ENCODE results near the gene BMP6. TPM values are rescaled to one million over a fixed set of nuclear protein-coding genes. Genes with fewer than 3 reads are reported as not detected.

BMP6 gene
- total RNA-seq, 1 experiment from 2014 or later: 6.4 TPM

DNA sequence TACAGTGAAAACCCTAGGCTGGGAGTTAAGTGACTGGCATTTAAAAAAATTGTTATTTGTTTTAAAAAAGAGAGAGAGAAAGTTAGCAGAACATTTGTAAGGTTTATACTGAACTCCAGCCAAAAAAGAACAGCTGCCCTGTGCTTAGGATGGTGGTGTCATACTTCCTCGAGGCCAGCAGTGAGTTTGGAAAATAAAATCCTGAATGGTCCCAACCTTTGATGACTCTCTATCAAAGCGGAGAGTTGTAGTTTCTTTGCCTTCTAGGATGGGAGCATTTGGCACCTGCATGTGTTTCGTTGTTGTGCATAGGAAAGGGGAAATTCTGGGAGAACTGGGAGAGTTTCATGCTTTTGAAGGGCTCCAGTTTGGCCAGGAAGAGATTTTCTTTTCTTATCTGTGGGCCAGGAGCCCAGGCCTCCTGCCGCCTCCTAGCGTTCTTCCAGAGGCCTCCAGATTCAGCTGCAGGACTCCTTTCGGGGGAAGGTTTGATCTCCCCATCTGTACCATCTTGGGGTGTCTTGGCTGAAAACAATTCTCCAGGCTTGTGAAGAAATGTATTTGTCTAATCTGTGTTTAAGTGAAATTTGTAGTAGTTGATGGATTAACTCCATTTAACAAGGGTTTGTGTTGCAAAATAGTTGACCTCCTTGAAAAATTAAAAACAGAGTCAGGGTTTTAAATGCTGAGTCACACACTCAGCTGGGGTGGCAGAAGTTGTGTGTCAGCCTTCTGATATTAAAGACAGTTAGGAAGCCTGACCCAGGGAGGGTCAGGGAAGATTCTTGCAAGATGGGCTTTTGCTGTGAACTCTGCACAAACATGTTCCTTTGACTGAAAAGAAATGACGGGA lies 121.3 kb downstream of the BMP6 start:
- in situ Hi-C loops (cut with HindIII; ENCODE audit: low pct_unique_long_range_greater_than_20kb, low sequenced_read_pairs): no loop called here
- no peak for DNase-seq (ENCODE audit: low read depth)

DNA sequence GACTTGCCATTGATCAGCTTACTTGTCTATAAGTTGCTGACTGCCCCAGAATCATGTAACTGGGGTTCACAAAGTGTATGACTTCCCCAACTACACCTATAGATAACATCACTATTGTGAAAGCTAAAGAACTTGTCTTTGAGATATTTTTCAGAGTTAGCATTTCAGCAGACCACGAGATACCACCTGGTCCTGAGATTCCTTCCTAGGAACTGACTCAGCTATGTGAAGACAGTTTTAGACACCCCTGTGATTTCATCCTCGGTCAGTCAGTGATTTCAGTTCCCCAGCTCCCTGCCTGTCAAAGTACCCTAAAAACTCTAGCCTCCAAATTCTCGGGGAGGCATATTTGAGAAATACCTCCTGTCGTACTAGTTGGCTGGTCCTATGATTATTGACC lies 122.3 kb downstream of the BMP6 start:
- in situ Hi-C loops (cut with HindIII; ENCODE audit: low pct_unique_long_range_greater_than_20kb, low sequenced_read_pairs): no loop called here
- no peak for DNase-seq (ENCODE audit: low read depth)

DNA sequence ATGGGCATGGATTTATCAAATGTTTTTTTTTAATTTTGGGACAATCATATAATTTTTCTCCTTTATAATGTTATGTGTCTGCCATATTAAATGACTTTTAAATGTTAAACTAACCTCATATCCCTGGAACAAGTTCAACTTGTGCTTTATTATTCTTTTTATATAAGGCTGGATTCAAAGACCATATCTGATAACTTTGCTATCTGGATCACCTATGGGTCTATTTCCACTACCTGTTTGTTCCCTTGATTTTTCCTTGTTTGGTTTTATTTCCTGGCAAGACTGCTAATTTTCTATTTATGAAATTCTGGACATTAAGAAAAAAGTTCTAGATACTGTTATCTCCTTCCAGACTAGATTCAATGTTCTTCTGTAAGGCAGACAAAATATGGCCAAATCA lies 125.9 kb downstream of the BMP6 start:
- DNase-seq (ENCODE audit: low read depth): no peak
- in situ Hi-C loops (cut with HindIII; ENCODE audit: low pct_unique_long_range_greater_than_20kb, low sequenced_read_pairs): no loop called here

DNA sequence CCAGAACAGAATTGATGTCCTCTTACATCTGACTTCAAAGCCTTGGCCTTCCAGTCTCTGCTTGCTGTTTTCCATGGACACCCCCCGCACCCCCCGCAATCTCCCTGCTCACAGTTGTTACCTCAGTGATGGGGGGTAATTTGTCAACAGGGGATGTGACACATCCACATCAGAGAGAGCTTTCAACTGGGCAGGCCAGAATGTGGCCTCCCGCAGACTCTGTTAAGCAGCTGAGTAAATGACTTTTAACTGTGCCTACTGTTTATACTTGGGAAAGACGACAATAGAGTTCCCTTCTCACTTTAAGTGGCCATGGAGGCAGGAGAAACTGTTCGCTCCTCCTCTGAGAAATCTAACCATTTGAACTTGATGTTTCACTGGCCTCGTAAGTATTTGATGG lies 133.7 kb downstream of the BMP6 start:
- DNase-seq (ENCODE audit: low read depth): no peak
- in situ Hi-C loops (cut with HindIII; ENCODE audit: low pct_unique_long_range_greater_than_20kb, low sequenced_read_pairs): no loop called here

DNA sequence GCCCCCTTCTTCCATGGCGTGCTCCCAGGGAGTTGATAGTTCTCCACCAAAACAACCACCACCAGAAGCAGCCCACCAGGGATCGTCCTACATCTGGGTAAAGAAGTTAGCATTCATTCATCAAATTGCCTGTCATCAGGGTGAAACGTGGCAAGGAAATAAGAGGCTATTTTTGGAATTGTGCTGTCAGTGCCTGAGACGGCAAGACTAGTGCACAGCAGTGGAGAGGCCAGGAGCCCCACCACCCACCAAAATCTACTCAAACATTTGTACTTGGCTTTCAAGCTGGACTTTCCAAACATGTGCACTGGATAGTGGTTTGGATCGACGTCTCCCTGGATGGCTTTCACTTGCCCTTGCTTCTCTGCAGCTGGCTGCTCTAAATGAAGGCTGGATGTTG lies 139.9 kb downstream of the BMP6 start:
- in situ Hi-C loops (cut with HindIII; ENCODE audit: low pct_unique_long_range_greater_than_20kb, low sequenced_read_pairs): no loop called here

DNA sequence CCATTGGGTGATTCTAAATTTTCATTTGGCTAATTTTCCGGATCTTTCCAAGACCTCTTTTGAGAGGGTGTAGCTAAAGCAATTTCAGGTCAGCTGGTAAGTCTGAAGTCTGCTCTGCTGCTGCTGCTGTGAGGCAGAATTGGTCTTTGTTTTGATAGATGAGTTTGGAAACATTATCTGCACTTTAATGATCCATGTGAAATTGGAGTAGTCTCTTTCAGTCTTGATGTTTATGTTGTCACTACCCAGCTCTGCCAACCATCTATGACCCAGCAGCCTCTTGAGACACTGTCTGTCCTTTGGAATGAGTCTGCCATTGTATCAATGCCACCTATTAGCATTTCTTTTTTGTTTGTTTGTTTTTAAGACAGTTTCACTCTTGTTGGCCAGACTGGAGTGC lies 140.6 kb downstream of the BMP6 start:
- no peak for DNase-seq (ENCODE audit: low read depth)
- in situ Hi-C loops (cut with HindIII; ENCODE audit: low pct_unique_long_range_greater_than_20kb, low sequenced_read_pairs): no loop called here

More for the DNA sequence above, 139.9 kb downstream of the BMP6 start:
- no peak for DNase-seq (ENCODE audit: low read depth)

DNA sequence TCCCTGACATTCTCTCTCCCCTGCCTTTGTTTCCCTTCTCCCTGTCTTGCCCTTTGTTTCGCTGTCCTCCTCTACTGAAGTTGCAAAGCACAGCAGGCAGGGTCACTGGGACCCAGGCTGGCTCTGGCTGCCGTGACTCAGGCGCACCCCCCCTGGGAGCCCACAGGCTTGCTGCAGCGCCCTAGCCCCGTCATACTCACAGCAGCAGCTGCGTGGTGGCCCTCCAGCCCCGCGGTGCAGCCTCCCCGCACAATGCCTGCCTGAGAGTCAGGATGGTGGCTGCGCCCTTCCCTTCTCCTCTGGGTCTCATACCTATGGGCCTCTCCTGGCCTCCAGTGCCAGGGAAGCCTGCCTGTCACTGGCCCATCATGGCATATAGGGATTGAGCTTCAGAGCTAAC lies 143.0 kb downstream of the BMP6 start:
- in situ Hi-C loops (cut with HindIII; ENCODE audit: low pct_unique_long_range_greater_than_20kb, low sequenced_read_pairs): no loop called here
- no peak for DNase-seq (ENCODE audit: low read depth)

DNA sequence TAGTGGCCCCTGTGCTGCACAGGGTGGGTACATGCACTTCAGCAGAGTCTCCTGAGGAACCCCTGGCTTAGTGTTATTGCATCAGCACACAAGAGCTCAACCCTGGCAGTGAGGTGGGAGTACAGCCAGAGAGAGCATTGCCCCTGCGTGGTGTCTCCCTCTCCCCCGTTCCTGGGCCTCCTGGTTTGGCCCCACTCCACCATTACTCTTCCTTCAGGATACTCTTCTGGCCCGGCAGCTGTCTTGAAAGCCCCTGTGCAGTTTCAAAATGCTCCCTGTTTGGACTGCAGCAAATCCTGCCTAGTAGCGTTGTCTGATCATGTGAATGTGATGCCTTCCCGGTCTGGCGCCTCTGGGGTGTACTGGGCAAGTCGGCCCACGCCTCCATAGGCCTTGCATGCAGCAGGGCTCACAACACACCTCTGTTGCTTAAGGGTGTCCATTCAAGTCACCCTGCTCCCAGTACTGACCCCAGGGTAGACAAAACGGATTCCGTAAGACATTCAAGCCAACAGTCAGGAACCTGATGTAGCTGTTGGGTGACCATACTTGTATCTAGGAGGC lies 152.6 kb downstream of the BMP6 start:
- in situ Hi-C loops (cut with HindIII; ENCODE audit: low pct_unique_long_range_greater_than_20kb, low sequenced_read_pairs): no loop called here
- DNase-seq (ENCODE audit: low read depth): no peak

DNA sequence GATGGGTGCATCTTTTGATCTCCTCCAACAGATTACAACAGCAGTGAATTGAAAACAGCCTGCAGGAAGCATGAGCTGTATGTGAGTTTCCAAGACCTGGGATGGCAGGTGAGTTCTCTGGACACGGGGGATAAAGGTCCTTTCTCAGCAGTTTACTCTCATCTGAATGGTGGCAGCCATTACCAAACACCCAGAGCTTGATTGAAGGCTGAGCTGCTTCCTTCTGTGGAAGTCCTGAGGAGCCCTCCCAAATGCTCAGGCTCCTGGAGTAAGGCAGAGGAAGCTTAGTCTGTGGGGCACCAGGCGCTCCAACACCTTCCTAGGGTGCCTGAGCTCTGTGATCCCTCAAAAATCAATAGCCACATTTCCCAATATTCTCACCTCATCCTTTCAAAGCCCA lies 153.1 kb downstream of the BMP6 start:
- DNase-seq (ENCODE audit: low read depth): no peak
- in situ Hi-C loops (cut with HindIII; ENCODE audit: low pct_unique_long_range_greater_than_20kb, low sequenced_read_pairs): no loop called here

DNA sequence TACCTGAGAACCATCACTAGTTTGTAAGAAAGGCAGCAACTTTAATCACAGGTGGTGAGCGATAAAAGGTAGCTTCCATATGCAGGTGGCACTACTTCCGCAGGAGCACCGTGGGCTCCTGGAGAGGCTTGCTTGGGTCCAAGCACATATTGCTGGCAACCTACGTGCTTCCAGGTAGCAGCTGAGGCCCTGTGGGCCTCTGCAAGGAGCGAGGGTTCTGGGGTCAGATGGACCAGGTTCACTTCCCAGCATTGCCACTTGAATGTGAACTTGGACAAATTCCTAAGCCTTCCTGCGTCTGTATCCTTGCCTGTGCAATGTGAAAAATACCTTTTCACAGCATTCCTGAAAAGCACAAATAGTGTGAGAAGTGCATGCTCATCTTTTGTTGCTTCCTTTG lies 153.7 kb downstream of the BMP6 start:
- in situ Hi-C loops (cut with HindIII; ENCODE audit: low pct_unique_long_range_greater_than_20kb, low sequenced_read_pairs): no loop called here
- DNase-seq (ENCODE audit: low read depth): no peak

DNA sequence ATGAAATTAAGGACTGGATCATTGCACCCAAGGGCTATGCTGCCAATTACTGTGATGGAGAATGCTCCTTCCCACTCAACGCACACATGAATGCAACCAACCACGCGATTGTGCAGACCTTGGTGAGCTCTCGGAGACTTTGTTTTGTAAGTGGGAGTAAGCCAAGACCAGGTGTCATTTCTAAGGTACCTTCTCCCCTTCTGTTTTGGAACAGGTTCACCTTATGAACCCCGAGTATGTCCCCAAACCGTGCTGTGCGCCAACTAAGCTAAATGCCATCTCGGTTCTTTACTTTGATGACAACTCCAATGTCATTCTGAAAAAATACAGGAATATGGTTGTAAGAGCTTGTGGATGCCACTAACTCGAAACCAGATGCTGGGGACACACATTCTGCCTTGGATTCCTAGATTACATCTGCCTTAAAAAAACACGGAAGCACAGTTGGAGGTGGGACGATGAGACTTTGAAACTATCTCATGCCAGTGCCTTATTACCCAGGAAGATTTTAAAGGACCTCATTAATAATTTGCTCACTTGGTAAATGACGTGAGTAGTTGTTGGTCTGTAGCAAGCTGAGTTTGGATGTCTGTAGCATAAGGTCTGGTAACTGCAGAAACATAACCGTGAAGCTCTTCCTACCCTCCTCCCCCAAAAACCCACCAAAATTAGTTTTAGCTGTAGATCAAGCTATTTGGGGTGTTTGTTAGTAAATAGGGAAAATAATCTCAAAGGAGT lies 154.2 kb downstream of the BMP6 start:
- in situ Hi-C loops (cut with HindIII; ENCODE audit: low pct_unique_long_range_greater_than_20kb, low sequenced_read_pairs): no loop called here

DNA sequence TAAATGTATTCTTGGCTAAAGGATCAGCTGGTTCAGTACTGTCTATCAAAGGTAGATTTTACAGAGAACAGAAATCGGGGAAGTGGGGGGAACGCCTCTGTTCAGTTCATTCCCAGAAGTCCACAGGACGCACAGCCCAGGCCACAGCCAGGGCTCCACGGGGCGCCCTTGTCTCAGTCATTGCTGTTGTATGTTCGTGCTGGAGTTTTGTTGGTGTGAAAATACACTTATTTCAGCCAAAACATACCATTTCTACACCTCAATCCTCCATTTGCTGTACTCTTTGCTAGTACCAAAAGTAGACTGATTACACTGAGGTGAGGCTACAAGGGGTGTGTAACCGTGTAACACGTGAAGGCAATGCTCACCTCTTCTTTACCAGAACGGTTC lies 154.8 kb downstream of the BMP6 start:
- no peak for DNase-seq (ENCODE audit: low read depth)
- in situ Hi-C loops (cut with HindIII; ENCODE audit: low pct_unique_long_range_greater_than_20kb, low sequenced_read_pairs): no loop called here

More for the DNA sequence above, 154.2 kb downstream of the BMP6 start:
- no peak for DNase-seq (ENCODE audit: low read depth)

DNA sequence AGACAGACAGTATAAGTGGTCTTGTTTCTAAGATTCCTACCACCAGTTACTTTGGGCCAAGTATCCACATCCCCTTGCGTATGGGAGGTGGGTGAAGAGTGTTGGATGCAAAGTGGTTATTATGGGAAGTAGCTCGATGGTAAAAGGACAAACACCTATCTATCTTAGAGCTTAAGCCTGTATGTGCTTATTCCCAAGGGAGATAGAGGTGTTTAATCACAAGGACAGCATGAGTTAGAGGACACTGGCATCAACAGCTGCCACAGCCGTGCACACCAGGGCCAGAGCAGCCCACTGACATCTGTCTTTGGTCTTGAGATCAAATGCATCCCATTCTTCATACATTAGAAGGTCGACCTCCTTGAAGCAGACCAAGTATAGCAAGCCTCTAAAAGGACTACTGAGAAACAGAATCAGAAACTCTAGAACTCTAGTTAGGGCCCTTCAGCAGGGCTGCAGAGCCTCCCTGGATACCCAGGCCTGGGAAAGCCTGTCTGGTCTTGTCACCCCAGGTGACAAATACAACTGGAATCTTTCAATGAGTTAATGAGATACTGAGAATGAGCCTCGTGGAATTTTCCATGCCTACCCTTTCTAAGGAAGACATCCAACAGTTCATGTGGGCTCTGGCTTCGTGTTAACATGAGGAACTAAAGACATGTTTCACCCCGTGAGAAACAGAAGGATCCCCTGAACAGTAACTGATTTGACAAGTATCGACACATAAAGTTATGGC lies 156.0 kb downstream of the BMP6 start:
- DNase-seq (ENCODE audit: low read depth): peak; percentile 49
- in situ Hi-C loops (cut with HindIII; ENCODE audit: low pct_unique_long_range_greater_than_20kb, low sequenced_read_pairs): no loop called here

DNA sequence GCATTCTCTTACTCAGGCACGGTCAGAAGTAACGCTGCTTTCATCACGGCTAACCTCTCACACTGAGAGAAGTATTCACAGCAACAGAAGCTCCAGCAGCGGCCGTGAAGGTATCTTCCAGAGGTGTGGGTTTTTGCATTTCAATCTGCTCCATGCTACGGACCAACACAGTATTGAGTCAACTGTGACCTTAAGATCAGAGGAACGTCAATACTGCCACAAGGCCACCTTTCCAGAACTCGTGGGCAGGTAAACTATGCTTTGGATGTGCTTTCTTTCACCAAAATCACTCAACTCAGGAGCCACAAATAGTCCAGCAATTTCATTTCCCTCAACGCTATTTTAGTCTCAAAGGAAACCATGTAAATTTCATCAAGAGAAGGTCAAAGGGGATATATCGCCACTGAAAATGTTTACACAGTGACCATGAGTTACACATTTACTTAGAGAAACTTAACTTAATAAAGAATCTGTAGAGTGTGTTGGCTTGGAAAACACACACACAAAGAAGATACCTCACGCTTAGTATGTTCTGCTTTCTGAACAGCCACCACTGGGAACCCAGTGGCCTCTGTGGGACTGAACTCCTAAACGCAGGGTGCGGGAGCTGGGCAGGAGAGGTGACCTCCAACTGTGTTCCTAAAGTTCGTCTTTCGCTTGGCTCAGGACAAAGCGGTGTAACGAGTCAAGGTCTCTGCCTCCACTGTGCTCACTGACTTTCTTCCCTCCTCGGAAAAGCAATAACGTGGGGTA lies 156.8 kb downstream of the BMP6 start:
- in situ Hi-C loops (cut with HindIII; ENCODE audit: low pct_unique_long_range_greater_than_20kb, low sequenced_read_pairs): no loop called here

DNA sequence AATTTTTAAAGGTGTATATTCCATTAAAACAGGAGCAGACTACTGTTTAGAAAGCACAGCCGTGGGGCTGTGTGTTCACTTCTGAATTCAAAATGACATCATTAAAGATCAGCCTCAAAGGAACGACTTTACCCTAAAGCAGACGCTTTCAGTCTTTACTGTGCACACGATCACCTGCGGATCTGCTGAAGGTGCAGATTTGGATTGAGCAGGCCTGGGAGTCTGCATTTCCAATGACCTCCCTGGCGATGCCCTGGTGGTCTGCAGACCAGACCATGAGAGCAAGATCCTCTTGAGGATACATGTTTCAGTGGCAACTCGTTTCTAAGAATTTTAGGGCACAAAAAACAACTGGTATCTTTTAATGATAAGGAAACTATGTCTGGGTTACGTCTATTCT lies 157.5 kb downstream of the BMP6 start:
- DNase-seq (ENCODE audit: low read depth): no peak
- in situ Hi-C loops (cut with HindIII; ENCODE audit: low pct_unique_long_range_greater_than_20kb, low sequenced_read_pairs): no loop called here

More for the DNA sequence above, 156.8 kb downstream of the BMP6 start:
- DNase-seq (ENCODE audit: low read depth): peak; percentile 50

DNA sequence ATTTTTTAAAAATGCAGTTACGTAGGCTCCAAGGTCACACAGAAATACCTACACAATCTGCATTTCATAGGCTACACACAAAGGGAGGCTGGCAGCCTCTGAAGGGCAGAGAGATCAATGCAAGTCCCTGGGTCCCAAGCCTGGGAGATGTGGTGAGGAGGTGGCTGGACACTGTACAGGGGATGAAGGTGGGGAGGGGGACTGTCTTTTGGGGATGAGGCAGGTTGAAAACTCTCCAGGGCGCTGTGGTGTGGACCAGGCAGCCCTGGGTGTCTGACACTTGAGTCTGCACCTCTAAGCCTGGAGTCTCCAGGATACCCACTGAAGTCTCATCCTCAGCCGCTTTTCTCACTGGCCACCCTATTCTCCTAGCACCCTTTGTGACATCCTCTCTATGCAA lies 160.2 kb downstream of the BMP6 start:
- in situ Hi-C loops (cut with HindIII; ENCODE audit: low pct_unique_long_range_greater_than_20kb, low sequenced_read_pairs): no loop called here
- DNase-seq (ENCODE audit: low read depth): no peak

DNA sequence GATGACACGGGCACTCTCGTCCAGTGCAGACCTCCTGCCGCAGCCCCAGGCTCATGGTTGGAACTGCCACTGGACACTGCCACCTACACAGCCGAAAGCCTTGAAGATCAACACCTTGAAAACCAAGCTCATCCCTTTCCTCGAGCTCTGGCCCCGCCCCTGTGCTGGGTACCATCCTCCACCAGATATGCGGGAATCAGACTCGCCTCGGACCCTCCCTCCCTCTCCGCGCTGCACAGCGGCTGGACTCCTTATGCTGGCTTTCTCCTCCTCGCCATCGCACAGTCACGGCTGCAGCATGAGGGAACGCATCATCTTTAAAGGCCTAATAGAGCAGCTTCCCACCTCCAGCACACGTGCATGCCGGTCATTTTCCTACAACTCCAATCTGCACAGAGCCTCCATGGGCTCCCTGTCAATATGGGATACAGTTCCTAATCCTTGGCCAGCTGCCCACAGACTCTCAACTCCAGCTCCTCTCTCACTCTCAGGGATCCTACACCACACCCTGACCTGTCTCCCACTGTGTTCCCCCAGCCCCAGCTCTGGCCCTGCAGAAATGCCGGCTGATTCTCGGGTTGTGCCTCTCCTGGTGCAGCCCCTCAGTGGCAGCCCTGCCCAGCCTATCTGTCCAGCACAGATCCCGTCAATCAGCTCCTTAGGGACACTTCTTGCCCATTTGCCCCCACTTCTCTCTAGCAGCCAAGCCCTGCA lies 161.5 kb downstream of the BMP6 start:
- in situ Hi-C loops (cut with HindIII; ENCODE audit: low pct_unique_long_range_greater_than_20kb, low sequenced_read_pairs): no loop called here
- no peak for DNase-seq (ENCODE audit: low read depth)

Measured in Caki2 (cell line).